ENCODE measurements around the gene SRCAP. TPM values are rescaled to one million over a fixed set of nuclear protein-coding genes. Genes with fewer than 3 reads are reported as not detected.
A peak's percentile ranks its signal among the peaks of the same experiment; 100 is the strongest.

The SRCAP gene
- total RNA-seq, 1 experiment from 2014 or later, result 57.4 TPM

DNA sequence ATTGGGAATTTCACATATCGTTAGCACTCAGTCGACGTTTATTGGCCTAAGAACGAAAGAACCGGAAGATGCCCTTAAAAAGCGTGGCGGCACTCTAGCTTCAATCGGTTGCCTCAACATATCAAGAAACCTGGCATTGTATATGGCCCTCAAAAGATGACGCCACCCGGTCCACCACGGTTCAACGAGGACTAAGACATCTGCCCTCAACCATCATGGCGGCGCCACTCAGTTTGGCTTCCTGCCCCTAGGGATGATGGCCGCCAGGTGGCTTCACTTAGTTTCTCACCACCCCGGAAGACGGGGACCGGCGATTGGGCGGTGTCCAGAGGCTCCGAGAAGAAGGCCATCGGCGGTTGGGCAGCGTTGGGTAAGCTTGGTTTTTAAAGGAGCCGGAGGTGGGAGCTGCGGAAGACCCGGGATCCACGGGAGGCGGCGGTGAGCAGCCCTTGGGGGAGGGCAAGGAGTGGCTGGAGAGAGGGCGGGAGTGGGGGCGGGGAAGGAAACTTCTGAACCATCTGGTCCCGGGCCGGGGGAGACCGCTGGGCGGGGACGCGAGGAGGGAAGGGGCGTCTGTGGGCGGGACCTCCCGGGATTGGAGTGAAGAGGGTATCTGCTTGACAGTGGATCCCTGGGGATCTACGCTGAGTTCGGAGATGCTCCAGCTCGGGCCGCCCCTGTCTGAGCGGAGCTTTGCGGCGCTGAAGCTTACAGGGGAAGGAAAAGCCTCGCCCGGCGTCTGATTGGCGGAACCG, 48.4 kb upstream of the SRCAP start, which contains the start of gene PRR14:
Gene PRR14, plus strand, starts transcription at position 592 of the 755 bp plus-strand sequence. CDS start 686 bp downstream, outside the sequence.
- CTCF ChIA-PET, result interaction anchor here (0.5 to 1.6 kb wide), 16 partner anchors 9 to 1830 kb away, joined by 3 to 11 read pairs (median 4); partner anchors contain the start of genes DCTPP1 and ZNF785
- peaks cover 19% of the 10 kb centered on the region for H3K36me3 Mint-ChIP-seq (ENCODE audit: insufficient read depth, unreplicated experiment)
- TF ChIP-seq, protein P1, sequence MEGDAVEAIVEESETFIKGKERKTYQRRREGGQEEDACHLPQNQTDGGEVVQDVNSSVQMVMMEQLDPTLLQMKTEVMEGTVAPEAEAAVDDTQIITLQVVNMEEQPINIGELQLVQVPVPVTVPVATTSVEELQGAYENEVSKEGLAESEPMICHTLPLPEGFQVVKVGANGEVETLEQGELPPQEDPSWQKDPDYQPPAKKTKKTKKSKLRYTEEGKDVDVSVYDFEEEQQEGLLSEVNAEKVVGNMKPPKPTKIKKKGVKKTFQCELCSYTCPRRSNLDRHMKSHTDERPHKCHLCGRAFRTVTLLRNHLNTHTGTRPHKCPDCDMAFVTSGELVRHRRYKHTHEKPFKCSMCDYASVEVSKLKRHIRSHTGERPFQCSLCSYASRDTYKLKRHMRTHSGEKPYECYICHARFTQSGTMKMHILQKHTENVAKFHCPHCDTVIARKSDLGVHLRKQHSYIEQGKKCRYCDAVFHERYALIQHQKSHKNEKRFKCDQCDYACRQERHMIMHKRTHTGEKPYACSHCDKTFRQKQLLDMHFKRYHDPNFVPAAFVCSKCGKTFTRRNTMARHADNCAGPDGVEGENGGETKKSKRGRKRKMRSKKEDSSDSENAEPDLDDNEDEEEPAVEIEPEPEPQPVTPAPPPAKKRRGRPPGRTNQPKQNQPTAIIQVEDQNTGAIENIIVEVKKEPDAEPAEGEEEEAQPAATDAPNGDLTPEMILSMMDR (IDR thresholded peaks at IDR 0.05; ENCODE audit: insufficient read depth in 1 of 2, low read depth in 1 of 2, low read length in 1 of 2, severe bottlenecking in 1 of 2, unreplicated experiment in 1 of 2), result peak; percentile 1 to 36
- Histone ChIP-seq H3K36me3 (ENCODE audit: control insufficient read depth, insufficient read depth, low read length) (peaks cover 2% of the 10 kb centered on the region), H3K9me3 (no peaks in the 10 kb centered on the region), H3K4me1 (peaks cover 3% of the 10 kb centered on the region; the same call in 1 of the 2 replicates), H3K4me3 (ENCODE audit: low read depth, low read length) (peak within 1 kb of the TSS; percentile 80), H3K27me3 (replicated peaks; ENCODE audit: control insufficient read depth, insufficient read depth, low read length) (no peaks in the 10 kb centered on the region)
- H3K4me3 Mint-ChIP-seq (ENCODE audit: unreplicated experiment), result peak within 1 kb of the TSS; percentile 86
- peak; percentile 98 to 99 for DNase-seq
- POLR2A ChIA-PET, result interaction anchor here (0.7 to 1.6 kb wide), 6 partner anchors 8 to 689 kb away, joined by 4 to 18 read pairs (median 10); partner anchors contain the start of genes DCTPP1, FBRS, TMEM219 and ZNF747
- BruUV-seq (replicated peaks), result no TSS peak
- H3K27me3 Mint-ChIP-seq (ENCODE audit: insufficient read depth, unreplicated experiment), result no peaks in the 10 kb centered on the region
- peaks cover 12% of the 10 kb centered on the region for H3K4me1 Mint-ChIP-seq (ENCODE audit: low read depth, unreplicated experiment)
- no peaks in the 10 kb centered on the region for H3K9me3 Mint-ChIP-seq (ENCODE audit: unreplicated experiment)
- intact Hi-C loops (cut with micrococcal nuclease; ENCODE audit: unreplicated experiment), result loop anchor here (1.0 to 10.0 kb wide), 5 partner anchors 8 to 274 kb away; partner anchors contain the start of genes FBRS, FBXL19, PHKG2 and ZNF768
- H3K27ac Mint-ChIP-seq (ENCODE audit: unreplicated experiment), result peak within 1 kb of the TSS; percentile 78

DNA sequence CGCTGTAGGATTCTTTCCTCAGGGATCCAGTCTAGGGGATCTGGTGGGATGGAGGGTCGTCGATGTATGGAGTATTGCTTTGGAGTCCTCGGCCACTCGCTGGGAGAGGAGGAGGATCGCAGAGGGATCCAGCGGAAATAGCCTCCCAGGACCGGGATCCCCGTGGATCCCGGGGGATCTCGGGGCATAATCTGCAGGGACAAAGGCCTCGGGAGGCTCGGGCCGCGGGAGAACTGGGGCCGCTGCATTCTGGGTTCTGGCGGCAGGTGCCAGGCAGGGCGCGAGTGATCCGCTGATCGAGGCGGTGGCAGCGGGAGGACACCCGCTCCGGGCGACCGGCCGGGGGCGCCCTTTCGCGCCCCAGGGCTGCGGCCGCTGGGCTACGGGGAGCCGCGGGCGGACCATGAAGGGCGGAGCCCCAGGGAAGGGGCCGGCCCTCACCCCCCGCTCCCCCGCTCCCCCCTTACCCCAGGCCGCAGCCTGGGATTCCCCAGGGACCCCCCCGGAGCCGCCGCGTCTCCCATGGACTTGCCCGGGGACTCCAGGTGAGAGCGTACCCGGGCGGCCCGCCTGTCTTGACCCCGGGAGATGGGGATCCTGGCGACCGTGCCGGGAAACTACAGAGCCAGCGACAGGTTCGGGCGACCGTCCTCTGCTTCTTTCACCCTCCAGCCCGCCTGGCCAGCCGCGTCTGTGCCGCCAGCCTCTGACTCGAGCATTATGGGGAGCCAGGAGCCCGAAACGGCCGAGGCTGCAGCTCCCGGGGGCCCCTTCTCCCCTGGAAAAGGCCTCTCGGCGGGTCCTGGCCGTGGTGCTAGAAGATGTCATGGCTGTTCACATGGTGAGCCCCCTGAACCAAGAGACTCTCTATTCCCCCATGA, 47.6 kb upstream of the SRCAP start:
- peak overlapping the region; percentile 78 for H3K27ac Mint-ChIP-seq (ENCODE audit: unreplicated experiment)
- Histone ChIP-seq H3K9me3 (no peaks in the 10 kb centered on the region), H3K4me3 (ENCODE audit: low read depth, low read length) (peak overlapping the region; percentile 80), H3K27me3 (replicated peaks; ENCODE audit: control insufficient read depth, insufficient read depth, low read length) (no peaks in the 10 kb centered on the region), H3K4me1 (peaks cover 3% of the 10 kb centered on the region; the same call in 1 of the 2 replicates), H3K36me3 (ENCODE audit: control insufficient read depth, insufficient read depth, low read length) (peaks cover 2% of the 10 kb centered on the region)
- CTCF ChIA-PET, result interaction anchor here (0.6 to 1.6 kb wide), 12 partner anchors 8 to 289 kb away, joined by 3 to 11 read pairs (median 4); partner anchors contain the start of gene ZNF785
- BruUV-seq (replicated peaks), result TSS peak; percentile 40
- H3K36me3 Mint-ChIP-seq (ENCODE audit: insufficient read depth, unreplicated experiment), result peaks cover 20% of the 10 kb centered on the region
- H3K9me3 Mint-ChIP-seq (ENCODE audit: unreplicated experiment), result no peaks in the 10 kb centered on the region
- intact Hi-C loops (cut with micrococcal nuclease; ENCODE audit: unreplicated experiment), result loop anchor here (2.0 to 10.0 kb wide), 4 partner anchors 17 to 273 kb away; partner anchors contain the start of genes FBXL19, PHKG2 and ZNF768
- peaks cover 12% of the 10 kb centered on the region for H3K4me1 Mint-ChIP-seq (ENCODE audit: low read depth, unreplicated experiment)
- peak in 1 of 2 experiments; percentile 73 for DNase-seq
- no peaks in the 10 kb centered on the region for H3K27me3 Mint-ChIP-seq (ENCODE audit: insufficient read depth, unreplicated experiment)
- H3K4me3 Mint-ChIP-seq (ENCODE audit: unreplicated experiment), result peak overlapping the region; percentile 86
- TF ChIP-seq, protein P1 (IDR thresholded peaks at IDR 0.05; ENCODE audit: insufficient read depth in 1 of 2, low read depth in 1 of 2, low read length in 1 of 2, severe bottlenecking in 1 of 2, unreplicated experiment in 1 of 2), result peak; percentile 48 to 59
- POLR2A ChIA-PET, result interaction anchor here (0.9 to 1.6 kb wide), 5 partner anchors 7 to 221 kb away, joined by 4 to 18 read pairs (median 8); partner anchors contain the start of genes DCTPP1, FBRS and ZNF747

DNA sequence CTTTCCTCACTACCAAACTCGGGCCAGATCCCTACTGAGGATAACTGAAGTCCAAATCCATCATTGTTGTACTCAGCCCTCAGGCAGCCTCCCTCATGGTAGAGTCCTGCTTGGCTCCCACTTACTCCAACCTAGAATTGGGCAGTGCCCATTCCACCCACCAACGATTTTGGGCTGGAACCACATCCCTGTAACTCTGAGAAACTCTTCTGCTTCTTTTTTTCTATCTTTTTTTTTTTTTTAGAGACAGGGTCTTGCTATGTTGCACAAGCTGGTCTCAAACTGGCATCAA, 47.0 kb upstream of the SRCAP start:
- H3K27ac Mint-ChIP-seq (ENCODE audit: unreplicated experiment), result peak overlapping the region; percentile 70
- POLR2A ChIA-PET, result no interaction called here
- TF ChIP-seq, protein P1 (IDR thresholded peaks at IDR 0.05; ENCODE audit: insufficient read depth in 1 of 2, low read depth in 1 of 2, low read length in 1 of 2, severe bottlenecking in 1 of 2, unreplicated experiment in 1 of 2), result no peak

More for the DNA sequence above, 47.0 kb upstream of the SRCAP start:
- peak overlapping the region; percentile 86 for H3K4me3 Mint-ChIP-seq (ENCODE audit: unreplicated experiment)
- no peaks in the 10 kb centered on the region for H3K9me3 ChIP-seq
- BruUV-seq (replicated peaks), result TSS peak; percentile 20
- DNase-seq, result no peak
- intact Hi-C loops (cut with micrococcal nuclease; ENCODE audit: unreplicated experiment), result loop anchor here (10.0 kb wide), 3 partner anchors 93 to 273 kb away; partner anchors contain the start of genes FBXL19, PHKG2 and ZNF768
- H3K4me1 Mint-ChIP-seq (ENCODE audit: low read depth, unreplicated experiment), result peaks cover 12% of the 10 kb centered on the region
- no peaks in the 10 kb centered on the region for H3K27me3 Mint-ChIP-seq (ENCODE audit: insufficient read depth, unreplicated experiment)
- H3K4me3 ChIP-seq (ENCODE audit: low read depth, low read length), result peak overlapping the region; percentile 80
- H3K36me3 ChIP-seq (ENCODE audit: control insufficient read depth, insufficient read depth, low read length), result peaks cover 2% of the 10 kb centered on the region
- H3K36me3 Mint-ChIP-seq (ENCODE audit: insufficient read depth, unreplicated experiment), result peaks cover 24% of the 10 kb centered on the region
- H3K9me3 Mint-ChIP-seq (ENCODE audit: unreplicated experiment), result no peaks in the 10 kb centered on the region
- CTCF ChIA-PET, result no interaction called here
- peaks cover 3% of the 10 kb centered on the region for H3K4me1 ChIP-seq
- H3K27me3 ChIP-seq (replicated peaks; ENCODE audit: control insufficient read depth, insufficient read depth, low read length), result no peaks in the 10 kb centered on the region

Data from Caco-2 (cell line).